Measurements from ENCODE around the gene MBD5. TPM values are rescaled to one million over a fixed set of nuclear protein-coding genes. Genes with fewer than 3 reads are reported as not detected.

MBD5 gene
- polyA plus RNA-seq, 1 of the 3 experiments (the other 2 are of a cell fraction): 7.4 TPM

GRCh38 chr2:148013876-148014275 lies 7.0 kb upstream of the MBD5 start:
- H2AFZ ChIP-seq (ENCODE audit: low read depth): no peak overlapping the region
- H3K4me2 ChIP-seq: no peak overlapping the region
- TF ChIP-seq NFIC (IDR thresholded peaks at IDR 0.05; ENCODE audit: borderline replicate concordance) (no peak), SMC3 (IDR thresholded peaks at IDR 0.05; ENCODE audit: low read depth, low read length) (no peak), YY1 (IDR thresholded peaks at IDR 0.05; ENCODE audit: low read depth) (no peak), POLR2AphosphoS5 (IDR thresholded peaks at IDR 0.05; ENCODE audit: low read depth, low read length) (no peak), ZBTB33 (IDR thresholded peaks at IDR 0.05; ENCODE audit: borderline replicate concordance, low read depth) (no peak), EP300 (IDR thresholded peaks at IDR 0.05; ENCODE audit: borderline replicate concordance in 1 of 2, low read depth in 1 of 2, low read length in 1 of 2) (no peak), CHD2 (IDR thresholded peaks at IDR 0.05; ENCODE audit: low read length, partially characterized antibody) (no peak), TEAD4 (IDR thresholded peaks at IDR 0.05; ENCODE audit: borderline replicate concordance, insufficient read depth) (no peak), TCF12 (IDR thresholded peaks at IDR 0.05) (no peak), GABPA (IDR thresholded peaks at IDR 0.05; ENCODE audit: low read depth) (no peak), RAD21 (IDR thresholded peaks at IDR 0.05; ENCODE audit: low read length) (no peak)
- DNase-seq: no peak
- WGBS (ENCODE audit: low lambda C conversion rate): 98% methylated on average over 2 of the region's 2 CpGs
- H3K4me1 ChIP-seq (ENCODE audit: control insufficient read depth in 1 of 2, insufficient read depth in 2 of 2, low read depth in 1 of 2, low read length in 1 of 2): peaks cover 2 to 7% of the 10 kb centered on the region in 2 experiments; a peak in 1 of 4 replicates
- no peak overlapping the region for H3K4me3 ChIP-seq (ENCODE audit: low read depth in 2 of 2, low read length in 1 of 2)
- H4K20me1 ChIP-seq (ENCODE audit: insufficient read depth): peaks cover 19% of the 10 kb centered on the region; the same call in 1 of the 2 replicates
- H3K27ac ChIP-seq (ENCODE audit: low read depth in 2 of 2, low read length in 1 of 2): no peak overlapping the region
- no peaks in the 10 kb centered on the region for H3K9me2 ChIP-seq
- H3K9ac ChIP-seq: no peak overlapping the region
- H3K36me3 ChIP-seq (replicated peaks in 1 of 2; ENCODE audit: control insufficient read depth in 1 of 2, insufficient read depth in 2 of 2, low read length in 1 of 2): no peaks in the 10 kb centered on the region
- POLR2A ChIA-PET: no interaction called here
- no peaks in the 10 kb centered on the region for H3K9me3 ChIP-seq
- H3K27me3 ChIP-seq (ENCODE audit: insufficient read depth): no peaks in the 10 kb centered on the region
- CTCF ChIA-PET: interaction anchor here (0.7 to 1.7 kb wide), 3 partner anchors 10 to 882 kb away, joined by 3 to 8 read pairs (median 3); no protein-coding TSS in a partner anchor
- H3F3A ChIP-seq (replicated peaks; ENCODE audit: insufficient read depth): no peaks in the 10 kb centered on the region
- peaks cover 99% of the 10 kb centered on the region for H3K79me2 ChIP-seq (ENCODE audit: insufficient read depth)

- Histone ChIP-seq H3K4me3 (ENCODE audit: low read depth in 2 of 2, low read length in 1 of 2) (no peak overlapping the region), H3K4me1 (ENCODE audit: control insufficient read depth in 1 of 2, insufficient read depth in 2 of 2, low read depth in 1 of 2, low read length in 1 of 2) (peaks cover 2 to 9% of the 10 kb centered on the region in 2 experiments; a peak in 1 of 4 replicates), H3F3A (replicated peaks; ENCODE audit: insufficient read depth) (peaks cover under 1% of the 10 kb centered on the region), H3K9me2 (no peaks in the 10 kb centered on the region), H3K9me3 (no peaks in the 10 kb centered on the region), H3K79me2 (ENCODE audit: insufficient read depth) (peaks cover 99% of the 10 kb centered on the region), H4K20me1 (ENCODE audit: insufficient read depth) (peaks cover 19% of the 10 kb centered on the region; the same call in 1 of the 2 replicates), H3K27me3 (ENCODE audit: insufficient read depth) (no peaks in the 10 kb centered on the region), H3K4me2 (no peak overlapping the region), H3K9ac (no peak overlapping the region), H2AFZ (ENCODE audit: low read depth) (no peak overlapping the region), H3K36me3 (replicated peaks in 1 of 2; ENCODE audit: control insufficient read depth in 1 of 2, insufficient read depth in 2 of 2, low read length in 1 of 2) (no peaks in the 10 kb centered on the region), H3K27ac (ENCODE audit: low read depth in 2 of 2, low read length in 1 of 2) (no peak overlapping the region)
- ChIA-PET POLR2A (no interaction called here), CTCF (interaction anchor here (0.7 to 1.7 kb wide), 2 partner anchors 25 to 882 kb away, joined by 3 to 8 read pairs; no protein-coding TSS in a partner anchor)
- WGBS (ENCODE audit: low lambda C conversion rate): 93% methylated on average over 5 of the region's 5 CpGs
- no peak for DNase-seq
- TF ChIP-seq GATA2 (CRISPR knock-in tag; IDR thresholded peaks at IDR 0.05) (no peak), SMC3 (IDR thresholded peaks at IDR 0.05; ENCODE audit: low read depth, low read length) (no peak), SIN3A (IDR thresholded peaks at IDR 0.05; ENCODE audit: borderline replicate concordance, low read depth, low read length) (no peak), PBX3 (IDR thresholded peaks at IDR 0.05) (no peak), FOSL2 (IDR thresholded peaks at IDR 0.05; ENCODE audit: borderline replicate concordance, low read depth) (no peak), ZBTB33 (IDR thresholded peaks at IDR 0.05; ENCODE audit: borderline replicate concordance, low read depth) (no peak), REST (IDR thresholded peaks at IDR 0.05; ENCODE audit: low read depth, low read length) (no peak), MXI1 (IDR thresholded peaks at IDR 0.05; ENCODE audit: low read depth, low read length) (no peak), NRF1 (IDR thresholded peaks at IDR 0.05; ENCODE audit: low read depth, low read length) (no peak), RCOR1 (IDR thresholded peaks at IDR 0.05; ENCODE audit: low read length) (no peak), ELF1 (IDR thresholded peaks at IDR 0.05) (no peak), RXRA (IDR thresholded peaks at IDR 0.05; ENCODE audit: borderline replicate concordance, low read depth) (no peak)
Observed at GRCh38 chr2:148014616-148015015, 6.3 kb upstream of the MBD5 start.

All from SK-N-SH (cell line).